ENCODE measurements around the gene MRPL50.

Gene MRPL50

GRCh38 chr9:101399643-101399970 is 1.2 kb upstream of the MRPL50 start:
- ATAC-seq, result no peak
- TF ChIP-seq ZC3H10 (CRISPR knock-in tag; IDR thresholded peaks at IDR 0.05), result no peak
- TF ChIP-seq, protein P1, sequence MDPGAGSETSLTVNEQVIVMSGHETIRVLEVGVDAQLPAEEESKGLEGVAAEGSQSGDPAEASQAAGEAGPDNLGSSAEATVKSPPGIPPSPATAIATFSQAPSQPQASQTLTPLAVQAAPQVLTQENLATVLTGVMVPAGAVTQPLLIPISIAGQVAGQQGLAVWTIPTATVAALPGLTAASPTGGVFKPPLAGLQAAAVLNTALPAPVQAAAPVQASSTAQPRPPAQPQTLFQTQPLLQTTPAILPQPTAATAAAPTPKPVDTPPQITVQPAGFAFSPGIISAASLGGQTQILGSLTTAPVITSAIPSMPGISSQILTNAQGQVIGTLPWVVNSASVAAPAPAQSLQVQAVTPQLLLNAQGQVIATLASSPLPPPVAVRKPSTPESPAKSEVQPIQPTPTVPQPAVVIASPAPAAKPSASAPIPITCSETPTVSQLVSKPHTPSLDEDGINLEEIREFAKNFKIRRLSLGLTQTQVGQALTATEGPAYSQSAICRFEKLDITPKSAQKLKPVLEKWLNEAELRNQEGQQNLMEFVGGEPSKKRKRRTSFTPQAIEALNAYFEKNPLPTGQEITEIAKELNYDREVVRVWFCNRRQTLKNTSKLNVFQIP (CRISPR knock-in tag; IDR thresholded peaks at IDR 0.05; ENCODE audit: borderline replicate concordance, low read depth), result no peak
- TF ChIP-seq ZNF565 (CRISPR knock-in tag; conservative IDR thresholded peaks at IDR 0.05; ENCODE audit: low read depth), result no peak
- TF ChIP-seq, protein P2, sequence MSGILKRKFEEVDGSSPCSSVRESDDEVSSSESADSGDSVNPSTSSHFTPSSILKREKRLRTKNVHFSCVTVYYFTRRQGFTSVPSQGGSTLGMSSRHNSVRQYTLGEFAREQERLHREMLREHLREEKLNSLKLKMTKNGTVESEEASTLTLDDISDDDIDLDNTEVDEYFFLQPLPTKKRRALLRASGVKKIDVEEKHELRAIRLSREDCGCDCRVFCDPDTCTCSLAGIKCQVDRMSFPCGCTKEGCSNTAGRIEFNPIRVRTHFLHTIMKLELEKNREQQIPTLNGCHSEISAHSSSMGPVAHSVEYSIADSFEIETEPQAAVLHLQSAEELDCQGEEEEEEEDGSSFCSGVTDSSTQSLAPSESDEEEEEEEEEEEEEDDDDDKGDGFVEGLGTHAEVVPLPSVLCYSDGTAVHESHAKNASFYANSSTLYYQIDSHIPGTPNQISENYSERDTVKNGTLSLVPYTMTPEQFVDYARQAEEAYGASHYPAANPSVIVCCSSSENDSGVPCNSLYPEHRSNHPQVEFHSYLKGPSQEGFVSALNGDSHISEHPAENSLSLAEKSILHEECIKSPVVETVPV (CRISPR knock-in tag; IDR thresholded peaks at IDR 0.05), result no peak
- no peak for TF ChIP-seq GLIS3 (CRISPR knock-in tag; IDR thresholded peaks at IDR 0.05)
- TF ChIP-seq SNAI2 (CRISPR knock-in tag; IDR thresholded peaks at IDR 0.05), result no peak
- TF ChIP-seq TOX (CRISPR knock-in tag; IDR thresholded peaks at IDR 0.05; ENCODE audit: borderline replicate concordance), result no peak

- TF ChIP-seq, protein P3, sequence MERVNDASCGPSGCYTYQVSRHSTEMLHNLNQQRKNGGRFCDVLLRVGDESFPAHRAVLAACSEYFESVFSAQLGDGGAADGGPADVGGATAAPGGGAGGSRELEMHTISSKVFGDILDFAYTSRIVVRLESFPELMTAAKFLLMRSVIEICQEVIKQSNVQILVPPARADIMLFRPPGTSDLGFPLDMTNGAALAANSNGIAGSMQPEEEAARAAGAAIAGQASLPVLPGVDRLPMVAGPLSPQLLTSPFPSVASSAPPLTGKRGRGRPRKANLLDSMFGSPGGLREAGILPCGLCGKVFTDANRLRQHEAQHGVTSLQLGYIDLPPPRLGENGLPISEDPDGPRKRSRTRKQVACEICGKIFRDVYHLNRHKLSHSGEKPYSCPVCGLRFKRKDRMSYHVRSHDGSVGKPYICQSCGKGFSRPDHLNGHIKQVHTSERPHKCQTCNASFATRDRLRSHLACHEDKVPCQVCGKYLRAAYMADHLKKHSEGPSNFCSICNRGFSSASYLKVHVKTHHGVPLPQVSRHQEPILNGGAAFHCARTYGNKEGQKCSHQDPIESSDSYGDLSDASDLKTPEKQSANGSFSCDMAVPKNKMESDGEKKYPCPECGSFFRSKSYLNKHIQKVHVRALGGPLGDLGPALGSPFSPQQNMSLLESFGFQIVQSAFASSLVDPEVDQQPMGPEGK (CRISPR knock-in tag; IDR thresholded peaks at IDR 0.05; ENCODE audit: borderline replicate concordance), result no peak
- TF ChIP-seq CSDC2 (CRISPR knock-in tag; IDR thresholded peaks at IDR 0.05) (no peak), TOX (CRISPR knock-in tag; IDR thresholded peaks at IDR 0.05; ENCODE audit: borderline replicate concordance) (no peak), GLIS3 (CRISPR knock-in tag; IDR thresholded peaks at IDR 0.05) (no peak)
- ATAC-seq, result peak; percentile 46
Observed at GRCh38 chr9:101398930-101399642, 668 bp upstream of the MRPL50 start.

DNA sequence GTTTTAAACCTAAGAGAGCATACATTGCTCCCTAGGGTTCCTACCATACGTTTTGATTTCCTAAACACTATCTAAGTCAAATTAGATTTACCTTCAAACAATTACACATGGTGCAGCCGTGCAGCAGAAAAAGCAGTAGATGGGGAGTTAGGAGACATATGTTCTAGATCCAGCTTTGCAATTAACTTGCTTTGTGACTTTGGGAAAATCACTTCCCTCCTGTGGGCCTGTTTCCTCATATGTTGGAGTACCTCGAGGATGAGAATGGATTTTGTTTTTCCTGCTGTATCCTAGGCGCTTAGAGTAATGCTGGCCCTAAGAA is 711 bp downstream of the MRPL50 start:
- no peak; the same call in 2 of the 3 replicates for ATAC-seq
- TF ChIP-seq, protein P3 (CRISPR knock-in tag; IDR thresholded peaks at IDR 0.05; ENCODE audit: borderline replicate concordance), result no peak
- TF ChIP-seq OSR1 (CRISPR knock-in tag; IDR thresholded peaks at IDR 0.05) (no peak), ESRRG (CRISPR knock-in tag; IDR thresholded peaks at IDR 0.05) (no peak), GLIS3 (CRISPR knock-in tag; IDR thresholded peaks at IDR 0.05) (no peak), ZNF565 (CRISPR knock-in tag; conservative IDR thresholded peaks at IDR 0.05; ENCODE audit: low read depth) (no peak), ZNF70 (CRISPR knock-in tag; IDR thresholded peaks at IDR 0.05) (no peak), TOX (CRISPR knock-in tag; IDR thresholded peaks at IDR 0.05; ENCODE audit: borderline replicate concordance) (no peak), ISL1 (CRISPR knock-in tag; IDR thresholded peaks at IDR 0.05) (no peak), PPARA (CRISPR knock-in tag; IDR thresholded peaks at IDR 0.05; ENCODE audit: borderline replicate concordance) (no peak), ZC3H10 (CRISPR knock-in tag; IDR thresholded peaks at IDR 0.05) (no peak)
- TF ChIP-seq, protein P4, sequence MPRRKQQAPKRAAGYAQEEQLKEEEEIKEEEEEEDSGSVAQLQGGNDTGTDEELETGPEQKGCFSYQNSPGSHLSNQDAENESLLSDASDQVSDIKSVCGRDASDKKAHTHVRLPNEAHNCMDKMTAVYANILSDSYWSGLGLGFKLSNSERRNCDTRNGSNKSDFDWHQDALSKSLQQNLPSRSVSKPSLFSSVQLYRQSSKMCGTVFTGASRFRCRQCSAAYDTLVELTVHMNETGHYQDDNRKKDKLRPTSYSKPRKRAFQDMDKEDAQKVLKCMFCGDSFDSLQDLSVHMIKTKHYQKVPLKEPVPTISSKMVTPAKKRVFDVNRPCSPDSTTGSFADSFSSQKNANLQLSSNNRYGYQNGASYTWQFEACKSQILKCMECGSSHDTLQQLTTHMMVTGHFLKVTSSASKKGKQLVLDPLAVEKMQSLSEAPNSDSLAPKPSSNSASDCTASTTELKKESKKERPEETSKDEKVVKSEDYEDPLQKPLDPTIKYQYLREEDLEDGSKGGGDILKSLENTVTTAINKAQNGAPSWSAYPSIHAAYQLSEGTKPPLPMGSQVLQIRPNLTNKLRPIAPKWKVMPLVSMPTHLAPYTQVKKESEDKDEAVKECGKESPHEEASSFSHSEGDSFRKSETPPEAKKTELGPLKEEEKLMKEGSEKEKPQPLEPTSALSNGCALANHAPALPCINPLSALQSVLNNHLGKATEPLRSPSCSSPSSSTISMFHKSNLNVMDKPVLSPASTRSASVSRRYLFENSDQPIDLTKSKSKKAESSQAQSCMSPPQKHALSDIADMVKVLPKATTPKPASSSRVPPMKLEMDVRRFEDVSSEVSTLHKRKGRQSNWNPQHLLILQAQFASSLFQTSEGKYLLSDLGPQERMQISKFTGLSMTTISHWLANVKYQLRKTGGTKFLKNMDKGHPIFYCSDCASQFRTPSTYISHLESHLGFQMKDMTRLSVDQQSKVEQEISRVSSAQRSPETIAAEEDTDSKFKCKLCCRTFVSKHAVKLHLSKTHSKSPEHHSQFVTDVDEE (CRISPR knock-in tag; IDR thresholded peaks at IDR 0.05), result no peak
- TF ChIP-seq, protein P5, sequence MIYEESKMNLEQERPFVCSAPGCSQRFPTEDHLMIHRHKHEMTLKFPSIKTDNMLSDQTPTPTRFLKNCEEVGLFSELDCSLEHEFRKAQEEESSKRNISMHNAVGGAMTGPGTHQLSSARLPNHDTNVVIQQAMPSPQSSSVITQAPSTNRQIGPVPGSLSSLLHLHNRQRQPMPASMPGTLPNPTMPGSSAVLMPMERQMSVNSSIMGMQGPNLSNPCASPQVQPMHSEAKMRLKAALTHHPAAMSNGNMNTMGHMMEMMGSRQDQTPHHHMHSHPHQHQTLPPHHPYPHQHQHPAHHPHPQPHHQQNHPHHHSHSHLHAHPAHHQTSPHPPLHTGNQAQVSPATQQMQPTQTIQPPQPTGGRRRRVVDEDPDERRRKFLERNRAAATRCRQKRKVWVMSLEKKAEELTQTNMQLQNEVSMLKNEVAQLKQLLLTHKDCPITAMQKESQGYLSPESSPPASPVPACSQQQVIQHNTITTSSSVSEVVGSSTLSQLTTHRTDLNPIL (CRISPR knock-in tag; IDR thresholded peaks at IDR 0.05; ENCODE audit: low read depth), result no peak
- TF ChIP-seq, protein P2 (CRISPR knock-in tag; IDR thresholded peaks at IDR 0.05), result no peak
- TF ChIP-seq, protein P1 (CRISPR knock-in tag; IDR thresholded peaks at IDR 0.05; ENCODE audit: borderline replicate concordance, low read depth), result no peak

Measured in SK-N-SH treated with all-trans-retinoic acid at 6 μM for 48 hours (cell line).